HL-60/S4 treated with retinoic acid at 250 ng/mL for 4 days and 3 days (cell line): ENCODE results near the gene NDUFAF7.
"Not testable (repeated sequence)": the region's sequence is repeated elsewhere in the genome, so short reads cannot be mapped to it uniquely, and the experiment has no call there.

Source experiments
- in situ Hi-C: fragments of 300-500 bp; cut with MboI; formaldehyde crosslinking; loops from 2 replicates; pipeline ENCODE4 v1.7.0; 2022; ENCODE audit warnings: low sequenced_read_pairs

NDUFAF7 gene

GRCh38 chr2:37276291-37276690, 44.8 kb downstream of the NDUFAF7 start:
- in situ Hi-C loops: no loop called here

GRCh38 chr2:37281916-37282315, 50.5 kb downstream of the NDUFAF7 start:
- in situ Hi-C loops: no loop called here

DNA sequence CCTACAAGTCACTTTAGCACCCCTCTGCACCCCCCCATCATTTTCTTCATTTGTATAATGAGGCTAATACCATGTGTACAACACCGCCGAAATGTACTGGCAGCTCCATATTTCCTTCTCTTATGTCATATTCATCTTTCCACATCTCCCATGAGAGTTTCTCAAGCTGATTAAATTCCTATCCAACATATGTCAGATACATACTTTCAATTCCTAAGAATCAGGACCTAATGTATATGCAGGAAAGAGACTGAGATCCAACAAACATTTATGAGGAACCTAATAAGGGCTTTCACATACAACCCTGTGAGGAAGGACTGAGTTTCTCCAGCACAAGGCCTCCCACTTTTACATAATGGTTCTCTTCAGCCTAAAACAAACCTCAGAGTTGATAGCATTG, 51.3 kb downstream of the NDUFAF7 start:
- in situ Hi-C loops: no loop called here

GRCh38 chr2:37283207-37283606, 51.7 kb downstream of the NDUFAF7 start:
- in situ Hi-C loops: no loop called here

- in situ Hi-C loops: no loop called here
Observed at GRCh38 chr2:37284381-37284780, 52.9 kb downstream of the NDUFAF7 start.

- in situ Hi-C loops: no loop called here
Observed at GRCh38 chr2:37287966-37288365, 56.5 kb downstream of the NDUFAF7 start.

GRCh38 chr2:37291680-37292079, 60.2 kb downstream of the NDUFAF7 start:
- in situ Hi-C loops: no loop called here

DNA sequence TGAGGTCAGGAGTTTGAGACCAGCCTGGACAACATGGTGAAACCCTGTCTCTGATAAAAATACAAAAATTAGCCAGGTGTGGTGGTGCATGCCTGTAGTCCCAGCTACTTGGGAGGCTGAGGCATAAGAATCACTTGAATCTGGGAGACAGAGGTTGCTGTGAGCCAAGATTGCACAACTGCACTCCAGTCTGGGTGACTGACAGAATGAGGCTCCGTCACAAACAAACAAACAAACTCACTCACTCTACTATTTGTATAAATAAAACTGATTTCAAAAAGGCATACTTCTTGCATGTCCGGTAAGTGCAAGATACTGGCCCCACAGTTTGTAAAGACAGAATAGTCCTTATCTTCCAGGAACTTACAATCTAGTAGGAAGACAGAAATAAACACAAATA, 63.4 kb downstream of the NDUFAF7 start:
- in situ Hi-C loops: not testable (repeated sequence)

DNA sequence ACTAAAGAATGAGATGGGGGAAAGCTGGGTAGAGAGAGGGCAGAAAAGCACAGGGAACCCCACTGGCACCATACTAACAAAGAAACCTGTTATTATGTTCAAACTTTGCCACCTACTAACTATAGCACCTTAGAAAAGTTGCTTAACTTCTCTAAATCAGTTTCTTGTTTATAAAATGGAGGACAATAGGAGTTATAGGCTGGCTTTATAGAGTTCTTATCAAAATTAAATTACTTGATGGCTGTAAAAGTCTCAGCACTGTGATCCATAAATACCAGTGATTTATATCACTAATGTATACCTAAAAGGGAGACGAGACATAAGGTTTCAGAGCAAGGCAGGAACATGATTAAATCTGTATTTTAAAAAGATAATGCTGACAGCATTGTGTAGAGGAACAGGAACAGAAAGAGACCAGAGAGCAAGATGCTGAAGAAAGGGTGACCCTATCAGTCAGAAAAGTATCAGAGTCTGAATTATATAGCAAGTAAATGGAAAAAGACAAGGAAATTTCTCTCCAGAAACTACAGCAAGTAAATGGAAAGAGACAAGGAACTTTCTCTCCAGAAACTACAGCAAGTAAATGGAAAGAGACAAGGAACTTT, 64.1 kb downstream of the NDUFAF7 start:
- in situ Hi-C loops: no loop called here

DNA sequence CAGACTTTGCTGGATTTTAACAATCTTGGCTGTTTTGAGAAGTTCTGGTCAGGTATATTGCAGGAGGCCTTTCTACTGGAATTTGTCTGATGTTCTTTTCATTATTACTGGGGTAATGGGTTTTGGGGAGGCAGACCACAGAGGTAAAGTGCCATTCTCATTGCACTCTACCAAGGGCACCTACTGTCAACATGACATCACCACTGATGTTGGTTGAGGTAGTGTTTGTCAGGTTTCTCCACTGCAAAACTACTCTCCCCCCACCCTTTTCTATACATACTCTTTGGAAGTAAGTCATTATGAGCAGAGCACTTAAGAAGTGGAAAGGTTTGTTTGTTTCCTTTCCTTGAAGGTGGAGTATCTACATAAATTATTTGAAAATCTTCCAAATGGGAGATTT, 66.2 kb downstream of the NDUFAF7 start:
- in situ Hi-C loops: no loop called here
